Small intestine (tissue), 16 donors: Measurements from ENCODE around the gene IKZF3. TPM values are rescaled to one million over a fixed set of nuclear protein-coding genes. Genes with fewer than 3 reads are reported as not detected.
"Not testable (repeated sequence)": the region's sequence is repeated elsewhere in the genome, so short reads cannot be mapped to it uniquely, and the experiment has no call there.

Source experiments
- DNase-seq, 2 donors: peaks; one replicate each; pipeline versions ENCODE4 v3.0.0 to v3.0.0-alpha.2; 2013
- FAIRE-seq: peaks from 2 replicates; lab custom pipeline; 2012; peaks lifted over from hg19 to GRCh38; lab: Jason Lieb, UNC
- H3K27ac ChIP-seq, 3 donors: one replicate each; pipeline ENCODE4 v1.5.1; 2013; ENCODE audit warnings: low read length in 2 of 3, mild to moderate bottlenecking in 2 of 3, control low read depth in 1 of 3, inconsistent platforms in 1 of 3, low read depth in 1 of 3, moderate library complexity in 1 of 3
- H3K27me3 ChIP-seq, 3 donors: one replicate each; pipeline ENCODE4 v1.6.1; 2013; ENCODE audit warnings: low read length in 3 of 3, inconsistent platforms in 1 of 3; ENCODE audit not compliant: control insufficient read depth in 3 of 3, insufficient read depth in 3 of 3
- H3K36me3 ChIP-seq, 3 donors: one replicate each; pipeline ENCODE4 v1.6.1; 2013; ENCODE audit warnings: low read length in 3 of 3, inconsistent platforms in 1 of 3, low read depth in 1 of 3, mild to moderate bottlenecking in 1 of 3, moderate library complexity in 1 of 3; ENCODE audit not compliant: control insufficient read depth in 3 of 3, insufficient read depth in 2 of 3
- H3K4me1 ChIP-seq, 3 donors: one replicate each; pipeline ENCODE4 v1.6.1; 2013; ENCODE audit warnings: low read length in 2 of 3, inconsistent platforms in 1 of 3, low read depth in 1 of 3, mild to moderate bottlenecking in 1 of 3, moderate library complexity in 1 of 3; ENCODE audit not compliant: control insufficient read depth in 3 of 3, insufficient read depth in 2 of 3
- H3K4me3 ChIP-seq, 3 donors: one replicate each; pipeline ENCODE4 v1.5.1; 2013; ENCODE audit warnings: low read length in 3 of 3, control low read depth in 1 of 3, inconsistent platforms in 1 of 3, low read depth in 1 of 3, mild to moderate bottlenecking in 1 of 3, moderate library complexity in 1 of 3
- H3K9me3 ChIP-seq, 2 donors: one replicate each; pipeline ENCODE4 v1.6.1; 2013; ENCODE audit warnings: low read depth in 1 of 2, low read length in 1 of 2; ENCODE audit not compliant: control insufficient read depth in 2 of 2, insufficient read depth in 1 of 2
- WGBS, 3 donors: extraction: QIAGEN DNeasy Blood & Tissue Kit; methylation state at CpG; one replicate each; pipeline ENCODE4 v1.1.7; 2013; 5-methylcytosine and 5-hydroxymethylcytosine counted together
- long read RNA-seq, 10 donors: transcript quantifications; one replicate each; lab custom pipeline, GENCODE V29; 2026
- polyA plus RNA-seq, 4 donors: library from polyadenylated mRNA; stranded (reverse) in 3 of 4; unstranded in 1 of 4; fragments of 200-250 nt in 3 of 4; fragments of 120-200 nt in 1 of 4; gene quantifications; one replicate each; pipeline versions ENCODE4 v1.2.1 to v1.2.3, GENCODE V29; 2013
- donor health status: healthy with polysubstance abuse.
- donor health status: control.
- donor health status: control.
- donor health status: Bipolar disorder and iron deficiency.
- donor health status: healthy.

The IKZF3 gene
- polyA plus RNA-seq: 1 to 10 TPM in 3 of 4 donors, under 1 TPM in 1; 0.67 to 1.6 (median 1.4) TPM
- long read RNA-seq, donor 1: 0 reads
- long read RNA-seq, donor 2, partial matches to known transcripts: 0 of 3 reads
- long read RNA-seq, donor 2, other reads (novel, unspliced or antisense): 0 of 3 reads
- long read RNA-seq, donor 3: 0 reads
- long read RNA-seq, donor 4: 0 reads
- long read RNA-seq, donor 5: 0 reads
- long read RNA-seq, donor 6: 0 reads
- long read RNA-seq, donor 7: 0 reads
- long read RNA-seq, donor 8: 0 reads
- long read RNA-seq, donor 9: 0 reads
- long read RNA-seq, donor 10: 0 reads

DNA sequence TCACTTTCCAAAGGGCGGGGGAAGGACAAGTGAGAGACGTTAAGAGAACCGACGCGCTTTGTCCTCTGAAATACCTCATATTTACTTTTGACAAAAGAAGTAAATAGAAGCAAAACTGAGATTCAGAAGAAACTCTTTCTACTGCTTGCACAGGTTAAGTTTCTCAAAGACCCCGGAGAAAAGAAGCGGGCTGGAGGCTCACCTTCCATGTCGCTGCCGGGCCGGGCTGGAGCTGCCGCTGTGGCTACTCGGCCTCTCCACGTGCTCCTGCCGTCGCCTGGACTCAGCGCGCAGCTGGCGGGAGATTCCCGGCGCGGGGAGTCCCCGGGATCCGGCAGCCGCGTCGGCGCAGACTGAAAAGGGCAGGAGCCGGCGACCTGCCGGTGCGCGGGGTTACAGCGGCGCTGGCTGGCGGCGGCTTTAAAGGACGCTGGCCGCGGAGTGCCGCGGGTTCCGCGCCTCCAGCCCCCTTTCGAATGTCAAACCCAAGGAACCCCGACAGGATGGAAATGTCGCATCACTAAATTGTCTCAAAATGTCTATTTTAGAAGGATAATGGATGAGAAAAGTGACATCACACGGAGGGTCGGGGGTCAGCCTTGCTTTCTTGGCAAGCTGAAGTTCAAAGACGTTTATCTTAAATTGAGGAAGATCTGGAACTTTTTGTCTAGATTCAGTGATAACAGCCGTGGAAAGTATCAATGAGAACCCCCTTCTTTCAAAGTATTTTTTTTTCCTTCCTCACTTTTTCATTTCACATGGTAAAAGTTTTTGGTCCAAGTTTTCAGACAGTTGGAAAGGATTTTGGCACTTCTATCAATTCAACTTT is at the start of gene IKZF3:
IKZF3 (minus strand) TSS at position 395 of the 829 bp plus-strand sequence; CDS start at position 209, 186 bp downstream.
- Histone ChIP-seq H3K36me3 (no peaks in the 10 kb centered on the region), H3K4me1 (peaks cover 0 to 5% (median 0%) of the 10 kb centered on the region in 3 donors), H3K27me3 (peaks cover 7 to 59% (median 7%) of the 10 kb centered on the region in 3 donors), H3K27ac (peak within 1 kb of the TSS in 2 of 3 donors; percentile 54 to 58), H3K9me3 (peaks cover 0 to 18% of the 10 kb centered on the region in 2 donors), H3K4me3 (peak within 1 kb of the TSS in 2 of 3 donors; percentile 43)
- WGBS, 3 donors: 2 to 3% (median 3%) methylated on average over 49 to 50 of the region's 50 CpGs
- FAIRE-seq (no peak), DNase-seq (peak; percentile 75 to 82)

DNA sequence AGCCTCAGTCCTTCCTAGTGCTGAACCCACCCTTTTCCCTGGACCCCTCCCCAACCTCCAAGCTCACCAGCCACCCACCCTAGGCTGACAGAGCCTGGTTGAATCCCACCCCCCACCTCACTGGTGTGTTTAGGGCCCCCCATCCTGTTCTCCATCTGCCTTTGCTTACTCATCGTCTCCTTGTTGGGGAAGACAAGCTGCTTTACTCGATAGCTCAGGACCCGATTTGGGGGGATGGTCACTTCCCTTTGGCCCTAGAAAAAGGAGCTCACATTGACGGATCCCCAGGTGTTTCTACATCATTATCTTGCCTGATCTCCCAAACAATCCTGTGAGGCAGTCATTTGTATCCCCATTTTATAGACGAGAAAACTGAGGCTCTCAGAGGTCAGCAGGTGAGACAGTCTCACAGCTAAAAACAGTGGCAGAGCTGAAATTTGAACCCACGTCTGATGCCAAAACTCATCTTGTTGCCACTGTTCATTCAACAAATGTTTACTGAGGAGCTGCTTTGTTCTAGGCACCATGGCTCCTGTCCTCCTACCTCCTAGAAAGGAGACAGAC is 44.8 kb upstream of the IKZF3 start:
- no peak for DNase-seq
- Histone ChIP-seq H3K27me3 (no peaks in the 10 kb centered on the region), H3K4me3 (no peak overlapping the region), H3K27ac (no peak overlapping the region), H3K36me3 (peaks cover 14 to 77% (median 22%) of the 10 kb centered on the region in 3 donors), H3K4me1 (peaks cover 0 to 9% (median 0%) of the 10 kb centered on the region in 3 donors), H3K9me3 (no peaks in the 10 kb centered on the region)
- WGBS, 3 donors: 91 to 95% (median 94%) methylated on average over 6 of the region's 6 CpGs
- no peak for FAIRE-seq

DNA sequence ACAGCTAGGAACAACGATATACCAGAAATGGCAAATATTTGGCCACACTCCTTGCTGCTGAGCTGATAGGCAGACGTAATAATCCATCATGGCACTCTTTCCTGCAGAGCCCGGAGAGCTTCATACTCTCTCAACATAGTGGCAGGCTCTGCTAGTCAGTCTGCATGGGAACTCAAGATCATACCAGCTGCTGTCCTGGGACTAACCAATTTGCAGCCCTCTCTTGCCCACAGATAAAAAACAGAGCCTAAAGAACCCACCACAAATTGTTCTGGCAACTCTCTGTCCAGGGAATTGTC is 40.8 kb upstream of the IKZF3 start:
- 70 to 85% (median 72%) methylated on average over 3 of the region's 3 CpGs for WGBS, 3 donors
- Histone ChIP-seq H3K9me3 (no peaks in the 10 kb centered on the region), H3K4me3 (no peak overlapping the region), H3K27ac (no peak overlapping the region), H3K36me3 (peaks cover 0 to 49% (median 19%) of the 10 kb centered on the region in 3 donors), H3K4me1 (peaks cover 0 to 9% (median 0%) of the 10 kb centered on the region in 3 donors), H3K27me3 (no peaks in the 10 kb centered on the region)
- no peak for DNase-seq
- no peak for FAIRE-seq

DNA sequence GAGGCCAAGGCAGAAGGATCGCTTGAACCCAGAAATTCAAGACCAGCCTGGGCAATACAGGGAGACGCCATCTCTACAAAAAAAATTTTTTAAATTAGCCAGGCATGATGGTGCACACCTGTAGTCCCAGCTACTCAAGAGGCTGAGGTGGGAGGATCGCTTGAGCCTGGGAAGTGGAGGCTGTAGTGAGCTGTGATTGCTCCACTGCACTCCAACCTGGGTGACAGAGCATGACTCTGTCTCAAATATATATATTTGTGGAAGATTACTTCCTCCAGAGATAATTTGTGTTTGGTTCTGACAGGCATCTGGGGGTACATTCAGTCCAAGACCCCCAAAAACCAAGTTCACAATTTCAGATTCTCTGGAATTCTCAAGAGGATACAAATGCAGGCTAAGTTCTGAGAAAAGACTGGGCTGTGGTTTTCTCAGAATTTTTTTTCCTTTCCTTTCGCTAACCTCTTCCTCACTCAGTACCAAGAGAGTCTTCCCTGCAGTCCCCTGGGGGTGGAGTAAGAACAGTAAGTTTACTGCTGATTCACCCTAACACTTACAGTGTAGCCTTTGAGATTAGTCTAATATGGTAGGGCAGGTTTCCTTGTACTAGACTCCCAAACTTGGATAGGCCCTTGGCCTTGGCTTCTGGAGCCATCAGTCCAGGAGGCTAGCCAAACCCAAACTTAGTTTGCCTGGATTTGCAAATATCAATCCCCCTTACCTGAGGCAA is 39.2 kb upstream of the IKZF3 start:
- no peak for FAIRE-seq
- Histone ChIP-seq H3K27me3 (no peaks in the 10 kb centered on the region), H3K4me3 (no peak overlapping the region), H3K36me3 (peaks cover 0 to 34% (median 19%) of the 10 kb centered on the region in 3 donors), H3K27ac (no peak overlapping the region), H3K4me1 (peaks cover 0 to 9% (median 0%) of the 10 kb centered on the region in 3 donors), H3K9me3 (no peaks in the 10 kb centered on the region)
- WGBS, 3 donors: 86 to 92% (median 88%) methylated on average over 4 of the region's 4 CpGs
- DNase-seq: peak in 1 of 2 donors; percentile 23

DNA sequence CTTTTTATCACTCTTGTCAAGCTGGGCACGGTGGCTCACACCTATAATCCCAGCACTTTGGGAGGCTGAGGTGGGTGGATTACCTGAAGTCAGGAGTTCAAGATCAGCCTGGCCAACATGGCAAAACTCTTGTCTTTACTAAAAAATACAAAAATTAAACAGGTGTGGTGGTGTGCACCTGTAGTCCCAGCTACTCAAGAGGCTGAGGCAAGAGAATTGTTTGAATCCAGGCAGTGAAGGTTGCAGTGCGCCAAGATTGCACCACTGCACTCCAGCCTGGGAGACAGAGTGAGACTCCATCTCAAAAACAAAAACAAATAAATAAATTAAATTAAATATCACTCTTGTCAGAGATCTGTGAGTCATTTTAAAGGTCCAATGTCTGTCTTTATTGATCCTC is 37.9 kb upstream of the IKZF3 start:
- H3K27ac ChIP-seq, H3K9me3 ChIP-seq, DNase-seq, FAIRE-seq, H3K27me3 ChIP-seq, H3K4me1 ChIP-seq, H3K4me3 ChIP-seq: not testable (repeated sequence)
- peaks cover 0 to 27% (median 16%) of the 10 kb centered on the region in 3 donors for H3K36me3 ChIP-seq
- 85 to 95% (median 89%) methylated on average over 2 of the region's 2 CpGs for WGBS, 3 donors

DNA sequence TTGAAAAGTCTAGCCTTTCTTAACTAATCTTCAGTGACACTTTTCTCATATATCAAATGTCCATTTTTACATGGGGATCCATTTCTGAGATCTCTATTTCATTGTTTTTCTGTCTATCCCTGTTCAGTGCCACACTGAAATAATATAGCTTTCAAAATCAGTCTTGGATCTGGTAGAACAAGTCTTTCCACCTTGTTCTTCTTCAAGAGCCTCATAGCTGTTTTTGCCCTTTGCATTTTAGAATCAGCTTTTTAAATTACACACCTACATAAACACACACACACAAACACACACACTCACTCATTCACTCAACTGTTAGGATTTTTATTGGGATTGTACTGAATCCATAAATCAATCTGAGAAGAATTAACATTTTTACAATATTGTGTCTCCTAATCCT is 35.1 kb upstream of the IKZF3 start:
- FAIRE-seq (no peak), DNase-seq (no peak)
- no peak overlapping the region for H3K27ac ChIP-seq
- no peaks in the 10 kb centered on the region for H3K9me3 ChIP-seq
- H3K4me1 ChIP-seq: peaks cover 0 to under 1% (median 0%) of the 10 kb centered on the region in 3 donors
- H3K27me3 ChIP-seq: no peaks in the 10 kb centered on the region
- peaks cover 0 to 5% (median 3%) of the 10 kb centered on the region in 3 donors for H3K36me3 ChIP-seq
- no peak overlapping the region for H3K4me3 ChIP-seq

DNA sequence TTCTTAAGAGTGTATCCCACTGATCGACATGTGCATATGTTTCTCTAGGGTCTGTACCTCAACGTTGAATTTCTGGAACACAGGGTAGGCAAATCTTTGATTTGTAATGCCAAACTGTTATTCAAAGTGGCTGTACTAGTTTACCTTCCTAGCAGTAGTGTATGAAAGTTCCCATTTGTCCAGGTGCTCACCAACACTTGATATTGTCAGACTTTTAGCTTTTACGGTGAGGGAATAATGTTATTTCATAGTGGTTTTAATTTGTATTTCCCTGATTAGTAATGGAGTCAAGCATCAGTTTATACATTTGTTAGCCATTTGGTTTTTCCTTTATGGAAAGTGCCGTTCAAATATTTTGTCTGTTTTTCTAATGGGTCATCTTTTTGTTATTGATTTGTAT is 34.0 kb upstream of the IKZF3 start:
- WGBS, 3 donors: 94 to 98% (median 96%) methylated on average over 4 of the region's 4 CpGs
- Histone ChIP-seq H3K27ac (no peak overlapping the region), H3K4me1 (no peaks in the 10 kb centered on the region), H3K4me3 (no peak overlapping the region), H3K27me3 (no peaks in the 10 kb centered on the region), H3K36me3 (no peaks in the 10 kb centered on the region), H3K9me3 (no peaks in the 10 kb centered on the region)
- FAIRE-seq (no peak), DNase-seq (no peak)
